Lower leg skin (tissue), 4 donors: ENCODE data around the gene MTOR. TPM values are rescaled to one million over a fixed set of nuclear protein-coding genes. Genes with fewer than 3 reads are reported as not detected.

Experiments
- DNase-seq, 2 donors: peaks; one replicate each; pipeline ENCODE4 v3.0.0-alpha.2; 2019; ENCODE audit warnings: low spot score in 2 of 2
- H3K4me3 ChIP-seq: fragments of 200-600 bp; sonication (generic); 2 replicates; pipeline ENCODE4 v1.5.1; 2017; ENCODE audit warnings: mild to moderate bottlenecking, low read depth; ENCODE audit not compliant: poor library complexity, severe bottlenecking
- CTCF ChIP-seq, 3 donors: fragments of 450-650 bp; IDR thresholded peaks; one replicate each; pipeline ENCODE4 v1.5.1; 2016; ENCODE audit warnings: antibody characterized with exemption in 3 of 3, mild to moderate bottlenecking in 3 of 3, moderate library complexity in 2 of 3
- POLR2A ChIP-seq, 2 donors: fragments of 450-650 bp; IDR thresholded peaks; one replicate each; pipeline ENCODE4 v1.6.1; 2016 to 2017; ENCODE audit warnings: antibody characterized with exemption in 2 of 2, mild to moderate bottlenecking in 1 of 2, moderate library complexity in 1 of 2
- whole genome bisulfite sequencing, 2 donors: methylation state at CpG; one replicate each; pipeline ENCODE4 v1.1.5; 2018; 5-methylcytosine and 5-hydroxymethylcytosine counted together
- intact Hi-C: fragments of 100-400 bp; cut with DNase I; formaldehyde crosslinking; loops from one replicate; pipeline ENCODE4 v1.15.0; 2023; ENCODE audit warnings: low total_unique reads
- total RNA-seq, 4 donors: library from RNA; depleted of rRNA; stranded (reverse); fragments of >200 nt; gene quantifications; one replicate each; pipeline ENCODE4 v1.1.0, GENCODE V29; 2016

The MTOR gene
- total RNA-seq, 4 donors from 2014 or later = 28.7 to 31.5 (median 29.7) TPM

GRCh38 chr1:11138952-11139351 is 123.4 kb downstream of the MTOR start:
- TF ChIP-seq POLR2A (IDR thresholded peaks at IDR 0.05) (no peak), CTCF (IDR thresholded peaks at IDR 0.05) (no peak)
- intact Hi-C loops = no loop called here
- no peak overlapping the region for H3K4me3 ChIP-seq
- DNase-seq = no peak
- WGBS, 2 donors = 86 to 92% methylated on average over 3 of the region's 3 CpGs

GRCh38 chr1:11138029-11138428 is 124.3 kb downstream of the MTOR start:
- no peak overlapping the region for H3K4me3 ChIP-seq
- DNase-seq = no peak
- intact Hi-C loops = no loop called here
- TF ChIP-seq CTCF (IDR thresholded peaks at IDR 0.05) (no peak), POLR2A (IDR thresholded peaks at IDR 0.05) (no peak)
- 90 to 91% methylated on average over 1 of the region's 1 CpG for WGBS, 2 donors

DNA sequence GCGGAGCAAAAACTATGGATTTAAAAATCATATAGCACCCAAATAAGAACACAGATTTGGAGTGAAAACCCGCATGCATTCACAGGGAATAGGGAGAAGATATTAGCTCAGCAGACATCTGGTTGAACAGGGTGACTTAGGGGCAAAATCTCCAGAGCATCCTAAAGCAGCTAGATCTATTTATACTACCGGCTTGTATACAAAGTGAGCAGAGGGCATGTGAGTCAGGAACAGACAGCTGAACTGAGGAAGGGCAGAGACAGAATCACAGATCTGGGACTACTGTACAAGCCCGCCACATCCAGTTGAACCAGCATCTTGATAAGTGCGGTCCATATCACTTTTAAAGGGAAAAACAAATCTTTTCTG is 127.5 kb downstream of the MTOR start:
- 71 to 73% methylated on average over 5 of the region's 5 CpGs for WGBS, 2 donors
- H3K4me3 ChIP-seq = no peak overlapping the region
- intact Hi-C loops = no loop called here
- DNase-seq = no peak
- TF ChIP-seq POLR2A (IDR thresholded peaks at IDR 0.05) (no peak), CTCF (IDR thresholded peaks at IDR 0.05) (no peak)

DNA sequence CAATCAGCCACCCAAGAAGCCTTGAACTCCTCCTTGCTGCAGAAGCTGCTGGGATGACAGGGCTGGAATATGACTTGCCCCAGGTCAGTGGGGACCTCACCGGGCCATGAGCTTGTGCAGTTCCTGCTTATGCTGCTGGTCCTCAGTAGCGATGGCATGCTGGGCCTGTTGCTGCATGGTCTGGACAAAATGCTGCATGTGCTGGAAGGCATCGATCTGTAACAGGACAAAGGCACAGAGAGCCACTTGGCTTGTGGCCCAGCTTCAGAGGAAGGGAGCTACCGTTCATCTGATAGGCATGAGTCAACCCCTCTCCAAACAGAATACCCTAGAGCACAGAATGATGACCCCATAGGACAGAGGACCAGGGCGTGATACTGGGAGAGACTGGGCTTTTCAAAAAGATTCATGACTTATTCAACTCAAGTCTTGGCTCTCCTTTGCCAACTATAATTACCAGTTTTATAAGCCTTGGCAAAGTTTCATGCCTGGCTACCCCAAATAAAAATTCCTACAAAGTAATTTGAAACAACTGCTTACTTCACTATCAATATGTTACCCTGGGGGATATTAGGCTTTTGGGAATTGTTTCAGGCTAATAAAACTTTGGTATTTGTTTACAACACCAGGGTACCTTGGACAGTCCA is 128.0 kb downstream of the MTOR start:
- intact Hi-C loops = no loop called here
- no peak overlapping the region for H3K4me3 ChIP-seq
- 23 to 41% methylated on average over 5 of the region's 5 CpGs for WGBS, 2 donors
- TF ChIP-seq POLR2A (IDR thresholded peaks at IDR 0.05) (no peak), CTCF (IDR thresholded peaks at IDR 0.05) (no peak)
- DNase-seq = no peak

GRCh38 chr1:11132563-11133293 is 129.6 kb downstream of the MTOR start:
- no peak overlapping the region for H3K4me3 ChIP-seq
- TF ChIP-seq POLR2A (IDR thresholded peaks at IDR 0.05) (no peak), CTCF (IDR thresholded peaks at IDR 0.05) (no peak)
- intact Hi-C loops = no loop called here
- whole genome bisulfite sequencing, 2 donors = 79 to 91% methylated on average over 8 of the region's 8 CpGs
- DNase-seq = no peak
